Lower leg skin (tissue), 3 donors: Measurements from ENCODE around the gene HS6ST3.

ENCODE experiments used
- CTCF ChIP-seq, 3 donors: fragments of 450-650 bp; IDR thresholded peaks; one replicate each; pipeline ENCODE4 v1.5.1; 2016; ENCODE audit warnings: antibody characterized with exemption in 3 of 3, mild to moderate bottlenecking in 3 of 3, moderate library complexity in 2 of 3
- POLR2A ChIP-seq, 2 donors: fragments of 450-650 bp; IDR thresholded peaks; one replicate each; pipeline ENCODE4 v1.6.1; 2016 to 2017; ENCODE audit warnings: antibody characterized with exemption in 2 of 2, mild to moderate bottlenecking in 1 of 2, moderate library complexity in 1 of 2

- TF ChIP-seq CTCF (IDR thresholded peaks at IDR 0.05) (no peak), POLR2A (IDR thresholded peaks at IDR 0.05) (no peak)
Measured at GRCh38 chr13:96796091-96796633, 706.3 kb downstream of the HS6ST3 start.
